Spleen (tissue), 11 donors: ENCODE measurements around the gene RPS6KL1. TPM values are rescaled to one million over a fixed set of nuclear protein-coding genes. Genes with fewer than 3 reads are reported as not detected.

Experiments used
- DNase-seq: peaks from one replicate; pipeline ENCODE4 v3.0.0-alpha.2; 2020
- H3K27ac ChIP-seq, 8 donors: fragments of 200-600 bp; sonication (generic) in 7 of 8; 1 replicate in 4 of 8; 2 replicates in 4 of 8; pipeline versions ENCODE4 v1.5.0 to v1.8.0; 2016 to 2021; ENCODE audit warnings: inconsistent platforms in 4 of 8, mild to moderate bottlenecking in 4 of 8, moderate library complexity in 1 of 8
- H3K27me3 ChIP-seq, 7 donors: fragments of 200-600 bp; sonication (generic) in 6 of 7; replicated peaks in 1 of 7; 1 replicate in 4 of 7; 2 replicates in 3 of 7; pipeline versions ENCODE4 v1.5.0 to v1.8.0; 2016 to 2021; ENCODE audit warnings: inconsistent platforms in 3 of 7, mild to moderate bottlenecking in 1 of 7
- H3K36me3 ChIP-seq, 6 donors: fragments of 200-600 bp; sonication (generic) in 5 of 6; 1 replicate in 4 of 6; 2 replicates in 2 of 6; pipeline versions ENCODE4 v1.5.0 to v1.8.0; 2016 to 2021; ENCODE audit warnings: inconsistent platforms in 2 of 6
- H3K4me1 ChIP-seq, 6 donors: fragments of 200-600 bp; sonication (generic) in 5 of 6; 1 replicate in 3 of 6; 2 replicates in 3 of 6; pipeline versions ENCODE4 v1.5.0 to v1.8.0; 2016 to 2021; ENCODE audit warnings: inconsistent platforms in 3 of 6
- H3K4me3 ChIP-seq, 8 donors: fragments of 200-600 bp; sonication (generic) in 7 of 8; 1 replicate in 4 of 8; 2 replicates in 4 of 8; pipeline versions ENCODE4 v1.5.0 to v1.8.0; 2016 to 2021; ENCODE audit warnings: inconsistent platforms in 4 of 8, mild to moderate bottlenecking in 4 of 8, moderate library complexity in 2 of 8
- H3K9me3 ChIP-seq, 8 donors: fragments of 200-600 bp; sonication (generic) in 7 of 8; 1 replicate in 4 of 8; 2 replicates in 4 of 8; pipeline versions ENCODE4 v1.5.0 to v1.8.0; 2016 to 2021; ENCODE audit warnings: inconsistent platforms in 4 of 8
- CTCF ChIP-seq, 11 experiments: fragments of 200-600 bp in 7 of 11; fragments of 450-650 bp in 4 of 11; sonication (generic) in 4 of 11; IDR thresholded peaks in 8 of 11; conservative IDR thresholded peaks in 3 of 11; 1 replicate in 7 of 11; 2 replicates in 4 of 11; pipeline versions ENCODE4 v1.4.0 to v1.8.0; 2016 to 2021; ENCODE audit warnings: antibody characterized with exemption in 11 of 11, inconsistent platforms in 4 of 11, mild to moderate bottlenecking in 1 of 11
- POLR2A ChIP-seq, 3 donors: fragments of 450-650 bp; IDR thresholded peaks; one replicate each; pipeline ENCODE4 v1.5.1; 2017; ENCODE audit warnings: antibody characterized with exemption in 3 of 3, mild to moderate bottlenecking in 1 of 3
- POLR2AphosphoS5 ChIP-seq, 3 donors: sonication (generic); formaldehyde crosslinking; IDR thresholded peaks; one replicate each; pipeline ENCODE4 v1.5.1; 2017; ENCODE audit warnings: antibody characterized with exemption in 3 of 3
- WGBS, 5 donors: extraction: QIAGEN DNeasy Blood & Tissue Kit in 3 of 5; methylation state at CpG; one replicate each; pipeline versions ENCODE4 v1.1.5 to v1.1.7; 2013 to 2018; 5-methylcytosine and 5-hydroxymethylcytosine counted together
- intact Hi-C: fragments of 100-400 bp; cut with DNase I; formaldehyde crosslinking; loops from one replicate; pipeline ENCODE4 v1.15.0; 2023; ENCODE audit warnings: low total_unique reads
- polyA plus RNA-seq, 3 donors: library from polyadenylated mRNA; stranded (reverse); fragments of 200-250 nt; gene quantifications; one replicate each; pipeline ENCODE4 v1.2.1, GENCODE V29; 2013
- total RNA-seq, 7 donors: library from RNA; depleted of rRNA in 3 of 7; stranded (reverse); fragments of >200 nt in 3 of 7; fragmentation: NEBNext Ultra II Directional in 4 of 7; extraction: Animal tissue kit (Norgen Biotek cat#: 25700) in 4 of 7; gene quantifications; one replicate each; pipeline versions ENCODE4 v1.1.0 to v1.2.1, GENCODE V29; 2016 to 2021
- donor health status: healthy with polysubstance abuse.
- donor health status: DM: no; HTN: no; CAD: no; lungs with moderate emphysema.
- donor health status: DM: no; HTN: no; CAD: no.
- donor health status: Bipolar disorder and iron deficiency.
- donor health status: healthy.
- donor health status: DM: no; HTN: no; CAD: no.
- donor health status: DM: yes; HTN: yes; CAD: no.

The RPS6KL1 gene
- total and polyA plus RNA-seq, 10 donors = 1.7 to 15.7 (median 4.7) TPM

GRCh38 chr14:74866708-74867389 lies 56.2 kb downstream of the RPS6KL1 start:
- Histone ChIP-seq H3K27ac (peak overlapping the region in 2 of 8 donors; percentile 29 to 66), H3K36me3 (no peaks in the 10 kb centered on the region), H3K27me3 (no peaks in the 10 kb centered on the region), H3K4me3 (no peak overlapping the region), H3K9me3 (no peaks in the 10 kb centered on the region), H3K4me1 (peaks cover 0 to 31% (median 10%) of the 10 kb centered on the region in 6 donors)
- 74 to 85% (median 84%) methylated on average over 3 of the region's 3 CpGs for WGBS, 5 donors
- TF ChIP-seq CTCF (IDR thresholded peaks at IDR 0.05 in 8 of 11, conservative IDR thresholded peaks at IDR 0.05 in 3 of 11) (no peak), POLR2AphosphoS5 (IDR thresholded peaks at IDR 0.05) (no peak), POLR2A (IDR thresholded peaks at IDR 0.05) (no peak)
- intact Hi-C loops = loop anchor here (10.0 kb wide), 1 partner anchor 218 kb away; no protein-coding TSS in a partner anchor
- no peak for DNase-seq

- Histone ChIP-seq H3K4me3 (no peak overlapping the region), H3K27ac (no peak overlapping the region), H3K4me1 (peaks cover 0 to 42% (median 12%) of the 10 kb centered on the region in 6 donors), H3K9me3 (no peaks in the 10 kb centered on the region), H3K27me3 (no peaks in the 10 kb centered on the region), H3K36me3 (no peaks in the 10 kb centered on the region)
- DNase-seq = no peak
- no peak for TF ChIP-seq POLR2AphosphoS5 (IDR thresholded peaks at IDR 0.05)
- no peak for TF ChIP-seq CTCF (IDR thresholded peaks at IDR 0.05 in 8 of 11, conservative IDR thresholded peaks at IDR 0.05 in 3 of 11)
- TF ChIP-seq POLR2A (IDR thresholded peaks at IDR 0.05) = no peak
- intact Hi-C loops = loop anchor here (10.0 kb wide), 1 partner anchor 220 kb away; no protein-coding TSS in a partner anchor
- 90 to 96% (median 94%) methylated on average over 5 of the region's 5 CpGs for WGBS, 5 donors
These were observed 57.9 kb downstream of the RPS6KL1 start for GRCh38 chr14:74865156-74865555.

- Histone ChIP-seq H3K36me3 (no peaks in the 10 kb centered on the region), H3K4me3 (no peak overlapping the region), H3K9me3 (no peaks in the 10 kb centered on the region), H3K27me3 (no peaks in the 10 kb centered on the region), H3K27ac (no peak overlapping the region), H3K4me1 (peaks cover 0 to 42% (median 12%) of the 10 kb centered on the region in 6 donors)
- TF ChIP-seq CTCF (IDR thresholded peaks at IDR 0.05 in 8 of 11, conservative IDR thresholded peaks at IDR 0.05 in 3 of 11) (no peak), POLR2AphosphoS5 (IDR thresholded peaks at IDR 0.05) (no peak), POLR2A (IDR thresholded peaks at IDR 0.05) (no peak)
- 80 to 89% (median 83%) methylated on average over 9 of the region's 9 CpGs for WGBS, 5 donors
- no peak for DNase-seq
- intact Hi-C loops = loop anchor here (5.0 to 10.0 kb wide), 2 partner anchors 43 to 221 kb away; no protein-coding TSS in a partner anchor
These were observed 58.9 kb downstream of the RPS6KL1 start for GRCh38 chr14:74864198-74864597.

- H3K9me3 ChIP-seq = no peaks in the 10 kb centered on the region
- 31 to 68% (median 48%) methylated on average over 2 to 9 of the region's 9 CpGs for WGBS, 5 donors
- peak; percentile 77 for DNase-seq
- H3K4me3 ChIP-seq = no peak overlapping the region
- intact Hi-C loops = loop anchor here (5.0 to 10.0 kb wide), 2 partner anchors 44 to 222 kb away; no protein-coding TSS in a partner anchor
- TF ChIP-seq CTCF (IDR thresholded peaks at IDR 0.05 in 8 of 11, conservative IDR thresholded peaks at IDR 0.05 in 3 of 11) = no peak
- TF ChIP-seq POLR2AphosphoS5 (IDR thresholded peaks at IDR 0.05) = peak in 1 of 3 donors; percentile 35
- no peaks in the 10 kb centered on the region for H3K36me3 ChIP-seq
- no peak overlapping the region for H3K27ac ChIP-seq
- H3K4me1 ChIP-seq = peaks cover 0 to 40% (median 12%) of the 10 kb centered on the region in 6 donors
- H3K27me3 ChIP-seq = no peaks in the 10 kb centered on the region
These were observed 59.8 kb downstream of the RPS6KL1 start for GRCh38 chr14:74863274-74863673.
